AG09319 (cell line): ENCODE results near the gene FAM20C.

Source experiments
- DNase-seq: peaks from one replicate; pipeline ENCODE4 v3.0.0-alpha.2; 2010; ENCODE audit warnings: low read depth; ENCODE audit errors: extremely low read depth
- CTCF ChIP-seq: IDR thresholded peaks from 2 replicates; pipeline ENCODE4 v1.5.1; 2011; ENCODE audit warnings: low read depth, mild to moderate bottlenecking, inconsistent platforms, low read length, moderate library complexity

FAM20C gene

GRCh38 chr7:229184-229964 is 37.0 kb downstream of the FAM20C start:
- peak; percentile 87 for DNase-seq
- TF ChIP-seq CTCF, result no peak

GRCh38 chr7:230274-230673 is 37.9 kb downstream of the FAM20C start:
- DNase-seq, result no peak
- TF ChIP-seq CTCF, result no peak

- no peak for DNase-seq
Observed at GRCh38 chr7:231030-231857, 38.9 kb downstream of the FAM20C start.

GRCh38 chr7:231858-232246 is 39.5 kb downstream of the FAM20C start:
- TF ChIP-seq CTCF, result no peak
- DNase-seq, result no peak

More at GRCh38 chr7:231030-231857, 38.9 kb downstream of the FAM20C start:
- TF ChIP-seq CTCF, result peak; percentile 25

- no peak for TF ChIP-seq CTCF
- DNase-seq, result peak; percentile 19
Observed at GRCh38 chr7:232410-233248, 40.3 kb downstream of the FAM20C start.

- TF ChIP-seq CTCF, result no peak
- no peak for DNase-seq
Observed at GRCh38 chr7:233249-234035, 41.1 kb downstream of the FAM20C start.
